GM18861 (cell line): ENCODE results near the gene TTC23.

Source experiments
- ATAC-seq: cut with Tn5 transposase; IDR thresholded peaks from one replicate; pipeline ENCODE4 v1.9.1; 2021; ENCODE audit not compliant: unreplicated experiment

The TTC23 gene, protein sequence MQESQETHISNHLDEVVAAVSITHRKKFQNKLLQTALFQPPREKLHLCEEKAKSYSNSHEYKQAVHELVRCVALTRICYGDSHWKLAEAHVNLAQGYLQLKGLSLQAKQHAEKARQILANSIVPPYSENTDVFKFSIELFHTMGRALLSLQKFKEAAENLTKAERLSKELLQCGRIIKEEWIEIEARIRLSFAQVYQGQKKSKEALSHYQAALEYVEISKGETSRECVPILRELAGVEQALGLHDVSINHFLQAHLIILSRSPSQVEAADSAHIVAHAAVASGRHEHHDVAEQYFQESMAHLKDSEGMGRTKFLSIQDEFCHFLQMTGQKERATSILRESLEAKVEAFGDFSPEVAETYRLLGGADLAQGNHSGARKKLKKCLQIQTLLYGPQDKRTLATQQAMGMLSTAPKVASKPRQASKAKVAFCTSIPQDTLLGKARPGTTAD

DNA sequence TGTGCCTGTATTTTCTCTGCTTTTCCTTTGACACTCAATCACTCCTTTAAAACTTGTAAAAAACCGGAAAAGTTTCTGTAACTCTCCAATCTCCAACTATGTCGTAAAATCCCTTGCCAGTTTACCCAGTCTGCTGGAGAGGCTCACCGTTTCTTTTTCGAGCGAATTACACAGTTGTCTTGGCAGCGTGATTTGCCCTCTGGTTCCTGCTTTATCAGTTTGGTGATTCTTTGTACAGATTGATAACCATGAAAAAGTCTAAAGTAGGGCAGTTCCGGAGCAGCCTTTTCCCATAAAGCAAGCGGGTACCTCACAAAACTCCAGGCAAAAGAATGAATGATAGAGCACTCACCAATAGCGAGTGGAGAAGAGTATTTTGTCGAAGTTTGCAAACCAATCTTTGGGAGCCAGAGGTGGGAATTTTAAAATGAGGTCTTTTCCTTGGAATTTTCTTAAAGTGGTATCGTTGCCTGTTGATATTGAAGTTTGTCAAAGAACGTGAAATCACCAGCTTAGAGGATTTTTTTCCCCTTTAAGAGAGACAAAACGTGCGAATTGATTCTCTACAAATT, at the start of gene TTC23:
TTC23 (minus strand) TSS at position 312 of the 572 bp plus-strand sequence. CDS start 20,869 bp downstream, outside the sequence.
- ATAC-seq, result no peak

DNA sequence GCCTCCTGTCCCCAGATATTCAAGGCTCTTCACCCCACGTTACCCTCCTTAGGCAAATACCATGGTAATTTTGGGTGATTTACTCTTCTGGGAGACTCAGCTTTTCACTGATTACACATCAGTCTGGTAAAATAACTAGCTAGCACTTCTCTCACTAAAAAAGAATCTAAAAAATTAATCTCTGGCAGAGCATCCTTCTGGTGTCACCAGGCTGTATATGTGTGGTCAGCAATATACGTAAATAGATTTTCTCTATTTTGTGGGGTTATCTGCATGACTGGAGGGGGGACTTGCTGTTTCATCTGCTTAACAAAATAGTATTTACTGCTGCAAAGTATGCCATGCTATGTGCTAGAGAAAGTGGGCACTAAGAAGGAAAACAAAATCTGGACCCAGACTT, 47.0 kb upstream of the TTC23 start:
- no peak for ATAC-seq

DNA sequence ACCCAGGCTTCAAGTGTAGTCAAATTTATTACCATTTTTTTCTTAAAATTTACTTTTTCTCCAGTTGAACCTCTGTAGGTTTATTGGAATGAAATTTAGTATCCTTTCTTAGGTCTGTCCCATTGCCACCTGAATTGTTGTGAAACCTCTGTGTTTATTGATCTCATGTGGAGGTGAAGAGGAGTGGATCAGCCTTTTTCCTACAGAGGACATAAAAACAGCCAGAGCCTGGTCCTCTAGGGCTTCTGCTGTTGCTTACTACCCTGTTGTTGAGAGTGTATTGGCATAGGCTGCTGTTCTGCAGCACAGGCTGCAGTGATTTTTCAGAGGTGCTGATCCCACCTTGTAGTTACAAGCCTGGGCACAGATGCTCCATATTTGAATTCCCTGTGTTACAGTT, 46.5 kb upstream of the TTC23 start:
- ATAC-seq, result no peak

DNA sequence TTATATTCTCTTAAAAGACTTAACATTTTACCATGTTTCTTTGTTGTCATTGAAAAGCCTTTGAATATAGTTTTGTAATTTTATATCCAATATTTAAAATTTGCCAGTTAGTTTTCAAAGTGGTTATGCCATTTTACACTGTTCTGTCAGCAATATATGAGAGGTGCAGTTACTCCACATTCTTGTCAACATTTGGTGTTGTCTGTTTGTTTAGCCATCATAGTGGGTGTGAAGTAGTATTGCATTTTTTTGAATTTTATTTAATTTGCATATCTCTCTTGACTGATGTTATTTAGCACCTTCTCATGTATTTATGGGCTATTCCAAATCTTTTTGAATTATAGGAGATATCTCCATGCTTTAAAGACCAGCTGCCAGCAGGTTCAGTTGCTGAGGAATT, 42.3 kb upstream of the TTC23 start:
- no peak for ATAC-seq

DNA sequence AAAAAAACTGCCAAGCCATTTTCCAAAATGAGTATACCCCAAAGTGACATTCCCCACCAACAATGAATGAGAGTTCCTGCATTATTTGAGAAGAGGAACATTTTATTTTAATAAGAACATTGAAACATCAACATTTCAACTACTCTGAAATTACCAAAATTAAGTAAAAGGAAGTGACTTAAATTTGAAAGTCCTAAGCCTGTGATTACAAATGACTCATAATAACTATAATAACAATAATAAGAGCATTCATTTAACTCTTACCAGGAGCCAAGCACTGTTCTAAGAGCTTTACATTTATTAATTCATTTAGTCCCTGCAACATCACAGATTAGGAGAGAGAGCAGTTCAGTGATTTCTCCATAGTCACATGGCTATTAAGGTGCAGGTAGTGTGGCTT, 34.3 kb upstream of the TTC23 start:
- no peak for ATAC-seq

DNA sequence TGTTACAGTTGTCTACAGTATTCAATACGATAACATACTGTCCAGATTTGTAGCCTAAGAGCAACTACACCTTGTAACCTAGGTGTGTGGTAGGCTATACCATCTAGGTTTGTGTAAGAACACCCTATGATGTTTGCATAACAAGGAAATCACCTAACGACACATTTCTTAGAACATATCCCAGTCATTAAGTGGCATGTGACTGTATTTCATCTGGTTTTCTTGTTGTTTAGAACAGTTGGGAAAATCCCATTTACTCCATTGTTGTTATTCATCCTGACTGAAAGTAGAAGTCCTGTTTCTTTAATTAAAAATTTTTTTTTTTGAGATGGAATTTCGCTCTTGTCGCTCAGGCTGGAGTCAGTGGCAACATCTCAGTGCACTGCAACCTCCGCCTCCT, 33.2 kb upstream of the TTC23 start:
- ATAC-seq, result no peak

DNA sequence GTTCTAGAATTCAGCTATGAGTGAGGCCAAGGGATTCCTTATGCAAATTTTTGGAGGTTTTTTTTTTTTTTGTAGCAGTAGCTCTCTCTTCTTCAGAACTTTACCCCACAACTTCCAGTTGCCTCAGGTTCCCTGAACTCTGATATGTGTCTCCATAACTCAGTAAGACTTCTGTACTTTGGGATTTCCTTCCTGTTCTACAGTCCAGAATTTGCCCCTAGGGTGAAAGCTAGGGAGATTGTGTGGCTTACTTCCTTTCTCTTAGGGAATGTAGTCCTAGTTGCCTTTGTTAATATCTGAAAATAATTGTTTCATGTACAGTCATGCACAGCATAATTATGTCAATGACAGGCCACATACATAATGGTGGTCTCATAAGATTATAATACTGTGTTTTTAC, 32.7 kb upstream of the TTC23 start:
- no peak for ATAC-seq

DNA sequence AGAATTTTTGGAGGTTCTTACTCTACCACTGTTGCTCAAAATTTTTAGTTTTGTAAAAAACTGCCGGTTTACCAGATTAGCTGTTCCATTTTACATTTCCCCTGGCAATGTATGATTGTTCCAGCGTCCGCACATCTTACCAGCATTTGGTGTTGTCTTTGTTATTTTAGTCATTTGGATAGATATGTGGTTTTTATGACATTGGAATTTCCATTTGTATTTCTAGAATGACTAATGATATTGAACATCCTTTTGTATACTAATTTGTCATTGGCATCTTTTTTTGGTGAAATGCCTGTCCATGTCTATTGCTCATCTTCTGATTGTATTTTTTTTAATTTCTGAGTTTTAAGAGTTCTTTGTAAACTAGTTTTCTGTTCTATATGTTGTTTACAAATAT, 30.4 kb upstream of the TTC23 start:
- no peak for ATAC-seq

DNA sequence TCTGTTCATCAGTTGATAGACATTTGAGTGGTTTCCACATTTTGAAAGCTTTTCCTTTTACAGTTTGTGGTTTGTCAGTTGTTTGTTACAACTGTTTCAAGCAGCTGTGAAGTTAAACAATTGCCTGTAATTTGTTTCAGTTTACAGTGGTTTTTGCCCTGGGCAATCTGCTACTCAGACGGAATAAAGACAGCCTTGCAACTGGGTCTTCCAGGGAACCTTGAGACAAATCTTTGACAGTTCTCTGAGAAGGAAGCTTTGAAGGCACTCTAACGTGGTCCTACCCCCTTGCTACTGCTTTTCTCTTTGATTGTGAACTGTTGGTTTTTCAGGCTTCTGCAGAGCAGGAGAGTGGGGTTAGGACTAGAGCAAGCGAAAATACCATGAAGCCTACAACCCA, 29.9 kb upstream of the TTC23 start:
- ATAC-seq, result no peak

DNA sequence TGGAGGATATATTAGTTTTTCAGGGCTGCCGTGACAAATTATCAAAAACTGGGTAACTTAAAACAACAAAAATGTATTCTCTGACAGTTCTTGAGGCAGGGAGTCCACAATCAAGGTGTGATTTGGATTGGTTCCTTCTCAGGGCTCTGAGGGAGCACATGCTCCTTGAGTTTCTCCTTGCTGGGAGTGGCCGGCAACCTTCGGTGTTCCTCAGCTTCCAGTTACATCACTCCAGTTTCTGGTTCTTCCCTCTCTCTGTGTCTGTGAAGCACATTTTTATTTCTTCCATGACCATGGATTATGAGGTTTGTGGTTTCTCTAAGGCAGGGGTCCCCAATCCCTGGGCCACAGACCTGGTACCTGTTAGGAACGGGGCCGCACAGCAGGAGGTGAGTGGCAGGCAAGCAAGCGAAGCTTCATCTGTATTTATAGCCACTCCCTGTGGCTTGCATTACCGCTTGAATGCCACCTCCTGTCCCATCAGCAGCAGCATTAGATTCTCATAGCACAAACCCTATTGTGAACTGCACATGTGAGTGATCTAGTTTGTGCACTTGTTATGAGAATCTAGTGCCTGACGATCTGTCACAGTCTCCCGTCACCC, 26.2 kb upstream of the TTC23 start:
- peak; percentile 41 for ATAC-seq

DNA sequence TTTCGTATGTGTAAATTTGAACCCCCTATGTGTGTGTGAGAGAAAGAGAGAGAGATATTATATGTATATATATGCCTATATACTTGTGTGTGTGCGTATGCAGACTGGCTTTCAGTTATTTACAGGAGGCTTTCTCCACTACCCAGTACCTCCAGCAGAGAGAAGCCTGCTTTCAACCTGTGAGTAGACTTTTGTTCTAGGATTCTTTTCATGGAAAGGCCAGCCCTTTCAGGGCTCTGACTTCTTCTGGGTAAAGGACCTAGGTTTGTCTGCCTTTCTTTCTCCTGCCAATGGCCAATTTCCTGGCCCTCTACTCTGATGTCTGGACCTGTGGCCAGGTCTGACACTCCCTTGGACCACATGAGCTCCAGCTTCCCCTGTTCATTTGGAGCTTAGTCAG, 25.7 kb upstream of the TTC23 start:
- no peak for ATAC-seq

DNA sequence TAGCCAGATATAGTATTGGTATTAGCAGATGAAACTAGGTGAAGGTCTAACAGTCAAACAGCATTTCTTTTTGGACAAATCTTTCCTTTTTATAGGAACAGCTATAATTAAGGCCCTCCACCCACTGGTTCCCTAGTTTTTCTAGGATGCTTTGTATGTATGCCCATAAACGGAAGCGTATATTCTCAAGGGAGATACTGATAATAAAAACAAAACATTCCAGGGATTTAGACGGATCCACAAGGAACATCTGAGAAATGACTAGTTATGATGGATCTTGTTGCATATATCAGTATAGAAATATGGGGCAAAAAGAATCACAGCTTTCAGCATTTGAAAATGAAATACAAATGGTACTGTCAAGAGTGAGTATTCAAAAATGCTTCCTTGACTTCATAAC, 24.4 kb upstream of the TTC23 start:
- no peak for ATAC-seq

DNA sequence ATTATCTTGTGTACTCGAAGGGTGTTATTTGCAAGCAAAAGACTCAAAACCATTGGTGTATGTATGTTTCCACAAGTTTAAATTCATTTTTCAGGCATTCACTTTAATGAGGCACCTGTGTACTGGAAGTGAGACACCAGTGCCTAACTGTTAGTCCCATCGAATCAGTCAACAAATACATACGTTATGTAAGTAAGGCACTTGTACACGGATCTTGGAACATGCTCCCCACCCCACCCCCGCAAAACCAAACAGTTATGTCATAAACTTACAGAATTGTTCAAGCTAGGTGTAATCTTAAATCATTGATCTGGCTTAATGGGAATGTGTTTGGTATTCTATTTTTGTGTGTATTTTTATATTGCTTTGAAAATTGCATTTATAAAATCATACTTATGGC, 19.1 kb upstream of the TTC23 start:
- no peak for ATAC-seq

DNA sequence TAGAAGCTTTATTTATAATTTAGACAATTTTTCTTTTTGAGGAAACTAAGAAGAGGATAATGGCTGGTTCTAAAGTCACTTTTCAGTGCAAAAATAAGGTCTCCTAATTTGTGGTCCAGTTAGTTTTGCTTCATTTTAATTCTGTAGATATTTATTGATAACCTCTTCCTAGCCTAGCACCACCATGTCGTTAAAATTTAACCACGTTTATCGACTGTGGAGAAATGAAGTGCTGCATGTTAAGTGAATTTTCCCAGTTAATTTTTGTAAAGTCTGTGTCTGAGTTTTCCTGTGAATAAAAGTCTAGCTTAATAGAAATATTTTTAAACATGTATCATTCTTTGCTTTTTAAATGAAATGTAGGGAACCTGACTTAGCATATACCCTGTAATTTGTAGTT, 18.6 kb upstream of the TTC23 start:
- no peak for ATAC-seq

DNA sequence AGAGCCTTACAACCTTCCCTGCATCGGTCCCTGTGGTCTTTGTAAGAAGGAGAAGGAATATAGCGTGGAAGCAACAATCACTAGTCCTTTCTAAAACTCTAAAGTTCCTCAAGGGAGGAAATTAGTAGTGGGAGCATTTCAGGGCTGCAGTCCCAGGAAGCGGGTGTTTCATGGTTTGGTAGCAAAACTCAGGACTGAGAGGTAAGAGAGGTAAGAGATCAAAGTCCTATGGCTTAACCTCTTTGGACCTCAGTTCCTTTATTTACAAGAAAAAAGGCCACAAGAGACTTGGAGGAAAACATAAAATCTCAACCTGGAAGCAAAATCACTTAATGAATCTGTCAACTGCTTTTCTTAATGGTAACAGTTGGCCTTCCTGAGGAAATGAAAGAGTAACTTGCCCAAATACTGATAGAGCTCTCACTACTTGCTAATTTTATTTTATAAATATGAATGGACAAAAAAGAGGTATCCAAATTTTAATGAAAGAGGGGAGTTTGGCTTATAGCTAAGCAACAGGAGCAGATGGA, 16.2 kb upstream of the TTC23 start:
- ATAC-seq, result no peak

DNA sequence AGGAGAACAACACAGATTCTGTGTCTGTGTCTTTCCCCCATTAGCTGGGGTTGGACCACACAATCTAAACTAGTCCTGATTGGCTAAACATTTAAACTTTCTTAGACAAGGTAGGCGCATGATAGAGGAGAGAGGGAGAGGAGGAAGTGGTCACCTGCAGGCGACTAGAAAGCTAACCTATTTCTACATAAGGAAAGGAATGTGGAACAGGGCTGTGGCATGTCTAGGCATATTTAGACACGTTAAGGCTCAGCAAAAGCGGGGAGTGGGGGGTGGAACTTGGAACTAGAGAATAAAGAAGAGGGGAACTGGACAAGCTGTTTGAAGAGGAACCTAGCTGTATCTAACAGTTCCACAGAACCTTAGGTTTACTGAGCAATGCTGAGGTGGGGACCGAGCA, 14.7 kb upstream of the TTC23 start:
- no peak for ATAC-seq

DNA sequence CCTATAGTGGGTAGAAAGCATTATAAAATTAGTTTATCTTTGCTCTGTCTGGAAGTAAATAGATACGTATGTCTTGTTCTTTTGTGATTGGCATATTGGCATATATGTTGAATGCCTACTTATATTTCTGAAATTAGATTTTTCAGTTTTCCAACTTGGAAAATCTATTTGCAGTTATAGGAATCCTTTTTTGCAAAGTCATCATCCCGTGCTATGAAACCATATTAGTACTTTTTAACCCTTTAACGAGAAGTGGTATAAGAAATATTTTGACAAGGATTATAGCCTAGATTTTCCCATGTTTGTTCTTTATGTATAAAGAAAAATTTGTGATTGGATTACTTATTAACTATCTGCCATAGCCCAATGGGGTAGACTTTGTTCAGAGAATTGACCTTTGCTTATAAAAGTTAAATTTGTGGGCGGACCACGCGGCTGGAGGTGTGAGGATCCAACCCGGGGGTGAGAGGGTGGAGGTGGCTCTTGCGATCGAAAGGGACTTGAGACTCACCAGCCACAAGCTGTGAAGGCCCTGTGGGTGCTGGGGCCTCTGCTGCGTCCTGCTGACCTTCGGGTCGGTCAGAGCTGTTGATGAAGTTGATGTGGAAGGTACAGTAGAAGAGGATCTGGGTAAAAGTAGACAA, 7.8 kb upstream of the TTC23 start:
- ATAC-seq, result no peak

DNA sequence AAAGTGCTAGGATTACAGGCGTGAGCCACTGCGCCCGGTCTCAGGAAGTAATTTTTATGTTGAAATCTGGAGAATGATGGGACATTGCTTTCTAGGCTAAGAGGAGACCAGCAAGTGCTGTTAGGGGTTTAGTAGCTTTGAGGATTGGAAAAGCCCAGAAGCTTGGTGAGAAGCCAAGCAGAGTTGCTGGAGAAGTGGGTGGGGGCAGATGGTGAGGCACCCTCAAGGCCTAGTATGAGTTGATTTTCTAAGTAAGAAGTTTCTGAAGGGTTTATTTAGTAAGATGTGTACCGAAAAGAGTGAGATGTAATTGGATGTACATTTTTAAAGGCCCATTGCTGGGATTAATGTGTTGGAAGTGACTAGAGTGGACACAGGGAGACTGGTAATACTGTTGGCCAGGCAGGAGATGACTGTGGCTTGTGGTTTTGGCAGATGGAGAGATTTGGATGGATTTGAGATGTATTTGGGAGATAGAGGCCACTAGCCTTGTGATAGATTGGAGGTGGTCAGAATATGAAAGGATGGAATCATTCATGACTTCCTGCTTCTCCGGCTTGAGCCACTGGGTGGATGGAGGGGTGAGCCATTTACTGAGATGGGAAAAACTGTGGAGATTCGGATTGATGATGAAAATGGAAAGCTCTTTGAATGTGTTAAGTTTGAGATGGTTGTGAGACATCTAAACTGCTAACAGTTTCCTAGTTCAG, 4.2 kb upstream of the TTC23 start:
- ATAC-seq, result no peak

DNA sequence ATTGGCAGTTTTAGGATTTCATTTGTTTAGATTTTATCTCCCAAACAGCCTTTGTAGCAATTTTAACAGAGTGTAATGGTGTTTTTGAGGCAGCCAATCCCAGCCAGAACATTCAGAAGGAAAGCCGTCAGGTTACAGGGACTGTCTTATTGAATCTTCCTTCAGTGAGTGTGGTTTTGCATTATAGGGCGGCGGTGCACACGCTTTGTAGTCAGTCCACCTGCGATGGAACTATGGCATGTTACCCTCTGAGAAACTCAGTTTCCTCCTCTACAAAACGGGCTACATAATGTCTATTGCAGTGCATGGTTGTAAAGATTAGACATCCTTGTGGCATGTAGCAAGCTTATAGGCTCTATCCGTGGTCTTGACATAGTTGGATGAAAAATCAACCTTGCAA, 2.9 kb upstream of the TTC23 start:
- ATAC-seq, result no peak

DNA sequence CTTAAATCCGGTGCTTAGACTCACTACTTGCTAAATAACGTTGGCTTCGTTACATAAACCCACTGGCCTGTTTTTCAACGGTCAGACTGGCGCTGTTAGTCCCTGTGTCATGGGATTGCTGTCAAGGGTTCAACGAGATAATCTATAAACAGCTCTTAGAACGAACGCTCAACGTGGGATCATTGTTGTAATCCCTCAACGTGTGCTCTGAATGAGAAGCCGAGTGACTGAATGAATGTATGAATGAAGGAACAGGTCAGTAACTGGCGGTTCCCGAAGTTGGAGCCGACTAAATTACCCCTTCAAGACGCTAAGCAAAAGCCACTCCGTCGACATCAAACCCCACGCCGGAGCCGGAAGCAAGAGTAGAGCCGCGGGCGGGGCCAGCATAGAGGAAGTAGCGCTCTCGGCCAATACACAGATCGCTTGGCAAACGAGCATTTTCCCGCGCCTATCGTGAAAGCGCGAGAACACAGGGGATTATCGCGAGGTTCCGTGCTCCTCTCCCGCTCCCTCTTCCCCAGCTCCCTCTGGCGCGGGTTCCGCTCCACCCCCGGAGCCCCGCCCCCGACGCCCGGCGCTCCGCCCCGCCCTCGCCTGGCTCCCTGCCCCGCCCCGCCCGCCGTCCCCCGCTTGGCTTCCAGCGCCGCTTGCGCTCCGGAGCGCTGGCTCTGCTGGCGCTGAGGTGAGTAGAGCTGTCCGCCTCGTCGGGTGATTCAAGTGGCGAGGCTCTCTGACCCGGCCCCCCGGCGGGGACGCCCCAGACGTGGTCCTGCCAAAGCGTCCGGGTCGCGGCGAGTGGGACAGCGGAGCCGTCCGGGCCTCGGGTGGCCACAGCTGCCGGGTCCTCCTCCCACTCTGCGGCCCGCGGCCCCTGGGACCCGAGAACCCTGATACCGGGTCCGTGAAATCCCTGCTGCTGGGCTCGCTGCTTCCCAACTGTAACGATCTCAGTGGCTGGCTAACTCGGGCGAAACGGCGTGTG, 1.8 kb upstream of the TTC23 start, which contains the start of gene LRRC28:
LRRC28 (plus strand) TSS at position 625 of the 985 bp plus-strand sequence. CDS start 4,477 bp downstream, outside the sequence.
- ATAC-seq, result peak; percentile 83
